Measurements from ENCODE around the gene PDZRN3.
A peak's percentile ranks its signal among the peaks of the same experiment; 100 is the strongest.

Gene PDZRN3

DNA sequence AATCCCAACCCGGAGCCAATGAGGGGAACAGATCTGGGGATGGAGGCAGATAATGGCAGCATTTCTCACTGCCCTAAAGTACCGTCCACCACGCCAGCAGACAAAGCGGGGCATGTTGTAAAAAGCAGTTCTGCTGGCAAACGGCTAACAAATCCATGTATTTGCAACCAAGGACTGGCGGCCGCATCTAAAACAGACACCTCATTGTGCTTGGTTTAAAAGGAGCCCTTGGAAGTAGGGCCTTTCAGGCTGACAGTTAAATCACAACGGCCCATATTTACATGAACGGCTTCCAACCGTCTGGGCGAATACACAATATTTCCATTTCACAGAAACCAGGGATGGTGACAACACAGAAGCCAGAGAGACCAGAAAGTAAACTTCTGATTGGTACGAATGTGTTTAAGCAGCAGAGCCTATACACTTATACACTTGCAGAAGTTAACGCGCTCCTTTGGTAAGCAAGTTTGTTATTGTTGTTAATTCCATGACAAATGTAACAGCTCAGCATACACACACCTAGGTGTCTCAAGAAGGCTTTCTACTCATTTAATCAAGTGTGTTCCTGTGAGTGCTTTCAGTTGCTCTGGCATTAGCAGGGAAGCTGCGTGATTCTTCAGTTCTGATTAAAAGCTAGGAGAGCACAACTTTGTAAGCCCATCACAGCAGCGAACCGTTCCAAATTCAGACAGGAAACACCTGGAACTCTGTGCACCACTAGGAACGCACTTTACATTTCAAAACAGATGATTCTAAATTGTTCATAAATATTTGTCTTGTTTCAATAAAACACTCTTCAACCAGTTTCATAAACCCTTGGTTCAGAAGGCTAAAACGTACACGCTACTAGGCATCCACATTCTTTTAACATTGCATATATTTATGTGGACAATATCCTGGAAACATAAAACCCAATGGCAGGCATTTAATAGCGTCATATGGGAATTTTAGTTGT, 112.9 kb downstream of the PDZRN3 start:
- DNase-seq = no peak

DNA sequence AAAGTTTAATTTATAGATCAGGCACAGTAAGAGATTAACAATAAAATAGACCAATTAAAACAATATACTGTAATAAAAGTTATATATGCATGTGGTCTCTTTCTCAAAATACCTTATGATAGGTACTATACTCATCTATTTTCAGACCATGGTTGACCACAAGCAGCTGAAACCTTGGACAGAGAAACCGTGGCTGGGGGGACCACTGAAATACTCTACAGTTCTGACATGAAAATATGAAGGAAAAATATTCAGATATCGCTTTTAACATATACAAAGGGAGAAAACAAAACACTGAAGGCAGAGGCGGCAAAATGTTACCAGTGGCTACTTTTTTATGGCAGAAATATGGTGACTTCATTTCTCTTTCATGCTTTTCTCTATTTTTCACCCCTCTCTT, 114.0 kb downstream of the PDZRN3 start:
- no peak for DNase-seq

DNA sequence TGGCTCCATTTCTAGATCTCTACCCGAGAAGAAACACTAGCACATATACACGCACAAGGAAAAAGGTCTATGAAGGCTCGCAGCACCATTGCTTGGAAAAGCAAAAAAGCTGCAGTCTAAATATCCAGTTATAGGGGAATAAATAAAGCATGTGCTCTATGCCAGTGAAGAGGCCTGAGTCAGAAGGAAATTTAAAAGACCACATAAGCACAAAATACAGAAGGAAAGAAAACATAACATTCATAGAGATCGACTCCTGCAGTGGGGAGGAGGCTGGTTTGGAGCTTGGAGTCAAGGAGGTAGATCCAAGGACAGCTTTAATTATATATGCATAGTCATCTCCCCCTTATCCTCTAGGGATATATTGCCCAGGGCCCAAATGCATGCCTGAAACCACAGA, 114.4 kb downstream of the PDZRN3 start:
- DNase-seq = no peak

DNA sequence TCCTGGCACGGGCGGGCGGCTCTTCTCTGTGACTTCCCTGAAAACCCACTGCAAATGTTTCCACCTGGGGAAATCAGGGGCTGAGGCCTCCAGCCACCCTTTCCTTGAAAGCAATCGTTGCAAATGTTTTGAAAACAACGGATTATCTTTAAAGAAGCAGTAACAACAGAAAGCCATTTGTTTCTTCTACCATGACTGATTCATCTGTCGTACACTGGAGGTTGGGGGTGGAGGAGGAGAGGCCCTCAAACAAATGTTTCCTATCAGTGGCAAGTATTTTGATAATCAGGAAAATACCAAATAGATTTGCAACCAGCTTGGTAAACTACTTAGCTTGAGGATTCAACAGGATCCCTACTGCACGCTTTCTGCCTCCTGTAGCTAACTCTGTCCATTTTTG, 114.9 kb downstream of the PDZRN3 start:
- DNase-seq = no peak

DNA sequence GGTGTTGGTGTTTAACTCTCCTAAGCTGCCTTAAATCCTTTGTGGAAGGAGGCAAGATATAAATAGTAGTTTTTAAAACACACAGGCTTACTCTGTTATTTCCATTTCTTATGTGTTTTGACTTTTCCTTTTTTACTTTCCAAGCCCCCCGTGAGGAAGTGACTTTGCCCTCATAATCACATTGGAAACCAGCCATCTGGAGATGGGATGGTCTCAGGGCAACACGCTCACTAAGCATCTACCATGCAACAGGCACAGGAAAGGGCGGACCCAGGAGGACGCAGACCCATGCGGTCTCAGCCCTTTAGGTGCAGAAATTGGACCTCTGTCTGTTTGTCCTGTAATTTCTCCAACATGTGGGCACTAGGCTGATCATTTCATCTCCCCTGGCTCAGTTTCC, 115.7 kb downstream of the PDZRN3 start:
- no peak for DNase-seq

DNA sequence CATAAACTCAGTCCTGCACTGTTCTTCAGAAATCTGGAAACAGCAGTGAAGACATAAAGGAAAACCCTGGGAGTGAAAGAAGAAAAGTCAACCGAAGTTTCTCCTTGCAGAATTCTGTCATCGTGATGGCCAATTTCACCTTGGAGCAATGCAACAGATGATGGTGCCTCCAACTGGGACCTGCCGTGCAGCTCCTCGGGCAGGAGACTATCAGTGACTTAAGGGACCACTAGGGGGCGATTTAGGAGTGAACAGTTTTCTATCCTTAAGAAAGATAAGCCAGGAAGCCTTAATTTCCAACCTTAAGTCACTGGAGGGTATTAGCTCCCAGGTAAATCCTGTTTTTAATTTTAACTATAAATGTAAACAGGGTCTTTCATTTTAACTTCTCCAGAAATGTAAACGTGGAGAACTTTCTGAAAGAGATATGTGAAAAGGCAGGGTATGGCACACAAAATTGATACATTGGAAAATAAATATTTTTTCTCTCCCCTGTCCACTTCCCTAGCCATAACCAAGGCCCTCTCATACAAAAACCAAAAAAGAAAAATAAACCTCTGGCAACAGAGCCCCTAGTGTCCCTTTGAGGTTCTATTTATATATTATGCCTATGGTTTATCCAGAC, 116.3 kb downstream of the PDZRN3 start:
- DNase-seq = peak; percentile 11

DNA sequence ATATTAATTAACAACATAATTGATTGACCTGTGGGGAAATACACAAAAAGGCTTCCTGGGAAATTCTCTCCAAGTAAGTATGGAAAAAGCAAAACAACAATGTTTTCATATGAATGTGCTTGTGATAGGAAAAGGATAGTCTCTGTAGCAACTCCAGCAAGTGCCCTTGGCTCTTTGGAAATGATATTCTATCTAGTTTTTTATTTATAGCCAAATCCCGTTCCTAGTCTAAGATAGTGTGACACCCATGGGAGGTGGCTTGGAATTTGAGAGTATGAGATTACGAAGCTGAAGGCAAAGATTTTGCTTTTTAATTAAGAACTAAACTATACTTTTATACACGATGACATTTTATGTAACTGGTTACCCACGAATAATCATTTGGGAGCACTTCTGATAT, 119.9 kb downstream of the PDZRN3 start:
- no peak for DNase-seq

DNA sequence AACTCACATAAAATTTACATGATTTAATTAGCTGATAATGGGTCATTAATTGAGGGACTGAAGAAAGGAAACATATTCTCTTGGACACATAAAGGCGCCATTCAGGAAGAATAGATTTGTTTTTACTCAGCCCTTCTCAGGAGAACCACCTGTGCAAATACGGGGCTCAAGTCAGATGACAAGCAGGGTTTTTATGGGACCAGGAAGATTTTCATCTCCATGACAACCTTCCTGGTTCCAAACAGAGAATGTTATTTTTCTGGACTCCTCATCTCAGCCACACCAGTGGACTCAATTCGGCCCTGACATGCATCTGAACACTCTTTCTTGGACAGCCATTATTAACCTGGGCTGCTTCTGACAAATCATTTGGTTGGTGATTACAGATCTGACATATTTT, 120.5 kb downstream of the PDZRN3 start:
- DNase-seq = no peak

DNA sequence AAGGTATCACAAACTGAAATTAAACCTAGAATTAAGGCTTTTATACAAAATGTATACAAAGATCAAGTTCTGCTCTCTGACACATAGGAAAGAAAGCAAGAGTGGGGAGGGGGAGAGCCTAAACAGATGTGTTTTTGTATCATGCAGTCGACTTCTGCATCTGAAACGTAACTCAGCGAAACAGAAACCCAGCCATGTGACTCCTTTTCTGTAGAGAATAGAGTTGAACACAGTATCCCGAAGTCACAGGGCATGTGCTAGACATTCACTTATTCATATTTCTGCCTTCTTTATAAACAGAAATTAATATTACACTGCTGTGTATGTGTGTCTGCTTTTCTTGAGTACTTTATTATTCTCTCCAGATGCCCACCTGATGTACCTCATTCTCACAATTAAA, 121.0 kb downstream of the PDZRN3 start:
- DNase-seq = no peak

DNA sequence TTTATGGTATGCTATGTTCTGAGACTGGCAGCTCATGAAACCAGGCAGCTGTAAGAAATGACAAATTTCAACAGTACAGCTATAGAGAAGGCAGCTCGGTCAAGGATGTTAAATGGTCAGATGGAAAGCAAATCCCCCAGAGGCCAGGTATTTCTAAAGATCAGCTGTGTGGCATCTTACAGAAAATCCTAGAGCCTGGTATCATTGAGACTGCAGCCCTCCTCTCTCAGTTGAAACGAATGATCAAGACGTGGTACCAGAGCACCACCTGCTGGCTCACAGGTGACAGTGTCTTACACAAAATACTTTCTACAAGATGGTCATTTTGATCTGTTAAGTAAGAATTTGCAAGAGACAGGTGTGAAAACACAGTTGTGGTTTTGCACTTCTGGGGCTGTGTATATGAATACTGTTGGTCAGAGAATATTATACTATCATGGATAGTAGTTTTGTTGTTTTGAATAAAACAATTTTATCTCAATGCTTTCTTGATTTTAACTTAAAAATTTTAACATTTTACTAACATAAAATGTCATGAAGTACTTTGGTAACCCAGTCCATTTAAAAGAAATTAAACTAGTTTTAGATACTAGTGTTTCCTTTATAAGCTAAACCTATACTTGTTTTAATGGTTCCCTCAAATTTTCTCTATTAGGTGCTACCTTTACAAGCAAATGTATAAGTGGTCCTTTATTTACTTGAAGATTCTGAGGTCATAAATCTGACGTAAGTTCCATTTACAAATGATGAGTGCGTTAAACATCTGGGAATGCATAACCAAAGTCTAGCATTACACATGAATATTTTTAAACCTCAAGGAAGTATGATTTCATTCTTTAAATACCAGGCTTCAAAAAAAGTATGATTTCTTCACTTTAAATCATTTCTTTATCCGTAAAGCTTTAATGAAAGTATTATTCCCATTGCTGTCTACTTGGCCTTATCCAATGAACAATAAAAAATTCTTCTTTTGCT, 121.8 kb downstream of the PDZRN3 start:
- DNase-seq = peak; percentile 29

DNA sequence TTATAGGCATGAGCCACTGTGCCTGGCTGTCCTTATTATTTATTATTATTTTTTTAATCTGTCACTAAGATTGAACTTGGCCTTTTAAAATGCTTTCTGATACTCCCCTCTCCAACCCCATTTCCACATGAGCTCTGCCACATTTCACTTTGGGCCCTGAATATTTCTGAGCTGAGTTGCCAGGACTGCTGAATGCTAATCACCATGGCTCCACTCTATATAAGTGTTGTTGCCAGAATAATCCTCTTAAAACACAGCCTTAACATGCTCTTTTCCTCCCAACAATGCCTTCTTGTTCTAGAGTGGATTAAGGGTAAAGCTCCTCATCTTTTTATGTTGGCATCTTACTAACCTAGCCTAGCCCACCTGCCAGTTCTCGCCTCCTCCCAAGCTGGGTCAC, 124.4 kb downstream of the PDZRN3 start:
- no peak for DNase-seq

DNA sequence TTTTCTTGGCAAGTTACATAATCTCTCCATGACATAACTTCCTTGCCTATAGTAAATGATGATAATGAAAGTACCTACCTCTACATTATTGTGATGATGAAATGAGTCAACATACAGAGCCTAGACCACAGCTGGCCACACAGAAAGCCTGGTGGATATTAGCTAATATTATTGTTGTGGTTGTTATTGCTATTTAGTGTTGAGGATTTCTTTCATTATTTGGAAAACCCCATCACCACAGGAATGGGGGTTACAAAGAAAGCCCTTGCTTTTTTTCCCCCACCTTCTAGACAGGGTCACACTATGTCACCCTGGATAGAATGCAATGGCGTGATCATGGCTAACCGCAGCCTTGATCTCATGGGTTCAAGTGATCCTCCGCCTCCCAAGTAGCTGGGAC, 125.0 kb downstream of the PDZRN3 start:
- DNase-seq = no peak

DNA sequence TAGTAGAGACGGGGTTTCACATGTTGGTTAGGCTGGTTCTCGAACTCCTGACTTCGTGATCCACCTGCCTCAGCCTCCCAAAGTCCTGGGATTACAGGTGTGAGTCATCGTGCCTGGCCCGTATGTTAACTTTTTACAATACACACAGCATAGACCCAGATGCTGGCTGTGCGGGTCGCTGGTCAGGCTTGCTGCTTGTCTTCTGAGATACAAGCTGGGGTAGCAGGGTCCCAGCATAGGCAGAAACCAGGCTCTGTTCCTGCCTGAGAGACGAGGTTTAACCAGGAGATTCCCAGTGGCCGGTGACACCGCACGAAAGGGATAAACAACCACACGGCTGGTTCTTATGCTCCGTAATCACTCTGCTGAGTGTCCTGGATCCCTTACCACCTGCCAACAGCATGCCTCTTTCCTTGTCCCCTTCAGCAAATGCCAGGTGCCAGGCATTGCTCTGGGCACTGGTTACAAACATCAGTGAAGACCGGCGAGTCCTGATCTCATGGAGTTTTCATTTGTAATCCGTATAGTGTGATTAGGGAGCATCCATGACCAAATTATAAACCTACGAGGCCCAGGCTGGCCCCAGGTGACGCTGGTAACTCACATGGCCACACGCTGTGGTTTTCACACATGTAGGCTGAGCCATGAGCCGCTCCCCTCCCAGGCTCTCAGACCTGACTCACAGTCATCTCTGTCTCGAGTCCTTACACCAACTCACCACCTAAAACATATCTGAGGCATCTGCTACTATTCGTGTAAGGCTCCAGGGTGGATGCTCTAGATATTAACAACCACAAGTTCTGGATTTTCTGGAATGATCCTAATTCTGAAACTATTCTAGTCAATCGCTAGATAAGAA, 125.7 kb downstream of the PDZRN3 start:
- no peak for DNase-seq

DNA sequence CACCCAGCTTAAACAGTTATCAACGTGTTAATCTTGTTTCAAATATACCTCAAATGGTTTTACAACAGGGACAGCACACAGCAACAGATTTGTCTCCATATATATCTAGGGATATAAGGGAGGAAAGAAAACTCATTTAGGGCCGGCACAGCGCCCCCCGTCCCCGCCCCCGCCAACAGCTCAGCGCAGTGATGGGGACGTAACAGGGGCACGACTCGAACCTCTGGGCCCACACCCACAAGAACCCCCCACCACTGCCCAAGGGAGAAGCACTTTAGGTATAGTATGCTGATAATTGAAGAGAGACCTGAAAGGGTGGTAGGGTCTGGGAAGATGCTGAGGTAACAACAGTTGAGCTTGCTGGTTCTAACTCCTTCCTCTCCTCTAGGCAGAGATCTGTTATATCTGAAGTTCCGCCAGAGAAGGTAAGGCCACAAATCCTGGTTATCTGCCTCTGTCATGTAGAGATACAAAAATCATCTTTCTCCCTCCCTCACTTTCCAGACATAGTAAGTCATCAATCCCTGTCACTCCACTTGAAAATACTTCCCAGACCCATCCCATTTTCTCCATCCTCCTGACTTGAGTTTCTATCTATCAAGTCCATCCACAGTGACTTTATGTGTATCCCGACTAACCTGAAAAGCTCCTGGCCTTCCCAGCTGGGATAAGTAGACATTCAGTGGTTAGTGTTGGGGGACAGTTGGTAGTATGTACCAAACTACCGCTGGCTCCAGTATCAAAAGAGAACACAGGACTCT, 126.9 kb downstream of the PDZRN3 start:
- no peak for DNase-seq

DNA sequence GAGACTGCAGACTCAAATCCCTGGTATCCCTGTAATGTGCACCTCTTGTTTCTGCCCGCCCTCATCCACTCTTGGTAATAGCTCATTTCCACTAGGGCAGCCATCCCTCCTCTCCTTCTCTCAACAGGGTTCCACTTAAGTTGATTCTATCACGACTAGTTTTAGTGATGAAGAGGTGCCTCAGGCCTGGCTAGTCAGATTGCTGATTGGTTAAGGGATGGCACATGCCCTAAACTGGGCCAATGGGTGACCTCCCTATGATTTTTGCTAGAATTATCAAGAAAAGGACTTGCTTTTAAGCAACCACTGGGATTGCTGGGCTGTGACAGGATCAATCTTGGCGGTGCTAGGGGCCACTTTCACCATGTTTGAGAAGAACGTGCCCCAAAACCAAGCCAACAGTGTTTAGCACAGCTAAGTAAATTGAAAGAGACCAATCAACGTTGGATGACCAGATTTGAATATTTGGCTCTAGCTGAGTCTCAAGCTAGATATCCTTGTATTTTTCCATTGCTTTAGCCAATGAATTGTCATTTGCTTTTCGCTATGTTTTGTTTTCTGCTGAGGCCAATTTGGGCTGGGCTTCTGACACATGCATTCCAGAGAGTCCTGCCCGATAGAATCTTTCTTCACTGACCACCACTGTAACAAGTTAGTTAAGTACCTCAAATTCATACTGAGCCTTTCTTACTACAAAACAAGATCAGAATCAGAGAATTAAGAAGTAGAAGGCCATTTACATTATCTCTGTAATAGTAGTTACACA, 131.0 kb downstream of the PDZRN3 start:
- no peak for DNase-seq

DNA sequence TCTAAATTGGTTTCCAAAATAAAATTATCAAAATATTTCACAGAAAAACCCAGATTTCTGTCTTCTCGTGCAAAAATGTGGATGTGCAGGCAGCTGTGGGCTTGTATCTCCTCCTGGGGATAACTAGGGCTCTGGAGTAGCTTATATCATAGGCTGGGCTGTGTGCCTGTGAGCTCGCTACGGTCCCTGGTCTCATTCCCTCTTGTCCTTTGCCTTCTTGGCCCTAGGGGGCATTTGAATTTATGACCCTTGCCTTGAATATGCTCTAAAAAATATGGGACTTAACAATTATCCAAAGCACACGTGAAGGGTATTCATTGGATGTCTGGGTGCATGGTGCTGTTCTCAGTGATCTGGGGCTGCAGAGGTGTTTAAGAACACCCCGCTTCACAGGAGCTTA, 132.6 kb downstream of the PDZRN3 start:
- no peak for DNase-seq

DNA sequence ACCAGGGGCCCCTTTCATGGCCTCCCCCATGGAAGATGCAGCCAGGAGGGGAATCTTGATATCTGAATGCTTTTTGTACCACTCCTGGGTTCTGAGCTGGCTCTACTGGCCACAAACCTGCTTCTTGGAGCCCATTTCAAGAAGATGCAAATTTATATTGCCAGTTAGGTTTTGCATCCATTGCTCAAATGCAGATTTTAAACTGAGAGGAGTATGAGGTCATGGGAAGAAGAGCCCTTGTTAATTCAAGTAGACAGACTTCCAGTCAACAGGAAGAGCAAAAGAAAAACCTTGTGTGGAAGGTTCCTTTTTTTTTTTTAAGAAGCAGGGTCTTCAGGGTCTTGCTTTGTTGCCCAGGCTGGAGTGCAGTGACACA, 133.5 kb downstream of the PDZRN3 start:
- DNase-seq = no peak

DNA sequence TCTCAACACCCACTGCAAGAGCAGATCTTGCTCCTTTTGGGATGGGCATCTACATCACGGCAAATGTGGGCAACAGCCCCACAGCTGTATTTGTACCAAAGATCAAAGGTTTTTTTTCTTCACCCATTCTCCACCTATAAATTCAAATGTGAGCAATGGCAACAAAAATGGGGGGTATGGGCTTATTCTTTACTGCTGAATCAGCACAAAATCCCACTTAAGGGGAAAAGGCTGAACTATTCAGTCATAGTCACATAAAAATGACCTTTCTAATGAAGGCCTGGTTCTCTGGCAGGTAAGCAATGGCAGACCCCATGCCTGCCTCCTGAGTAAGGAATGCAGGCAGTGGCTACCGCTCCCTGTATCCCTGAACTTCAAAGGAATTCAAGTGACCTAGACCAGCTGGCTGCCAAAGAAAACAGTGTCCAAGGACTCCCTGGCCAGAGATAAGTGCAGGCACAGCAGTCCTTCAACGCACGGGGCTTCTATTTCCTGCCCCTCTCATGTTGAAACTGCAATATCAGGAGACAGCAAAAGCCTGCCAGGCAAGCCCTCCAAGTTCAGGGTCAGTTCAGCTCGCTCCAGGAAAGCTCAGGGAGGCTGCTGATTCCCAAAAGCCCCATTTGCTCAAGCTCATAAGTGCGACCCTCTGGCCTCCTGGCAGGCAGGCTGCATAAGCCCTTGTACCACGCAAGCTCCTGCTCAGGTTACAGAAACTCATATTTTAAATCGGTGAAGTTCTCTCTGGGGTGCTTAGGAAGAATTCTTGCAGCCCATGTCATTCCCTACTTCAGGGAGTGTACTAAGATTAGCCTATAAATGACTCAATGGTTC, 134.1 kb downstream of the PDZRN3 start:
- DNase-seq = no peak

DNA sequence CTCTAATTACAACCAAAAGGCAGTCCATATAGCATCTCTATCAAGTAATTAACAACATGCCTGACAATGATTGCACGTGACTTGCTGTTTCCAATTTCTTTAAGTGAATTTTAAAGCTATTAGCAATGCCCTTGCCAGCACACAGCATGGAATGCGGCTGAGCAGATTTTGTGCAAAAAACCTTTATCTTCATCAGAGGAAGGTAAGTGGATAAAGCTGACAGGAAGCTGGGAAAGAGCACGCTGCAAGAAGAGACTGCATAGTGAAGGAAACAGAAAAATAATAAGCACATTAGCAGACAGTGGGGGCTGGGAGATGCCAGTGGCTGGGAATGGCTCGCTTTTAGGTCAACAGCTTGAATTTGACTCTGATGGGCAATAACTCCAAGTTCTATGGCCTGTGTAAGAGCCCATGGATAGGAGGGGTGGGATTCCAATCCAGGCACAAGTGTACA, 138.8 kb downstream of the PDZRN3 start:
- DNase-seq = no peak

Data from CD4-positive, alpha-beta T cell treated with Interleukin-4 for 4 hours (primary cell).